NCI-H1048 (cell line): ENCODE results near the gene PRKD1.
"Not testable (repeated sequence)": the region's sequence is repeated elsewhere in the genome, so short reads cannot be mapped to it uniquely, and the experiment has no call there.

ENCODE experiments used
- DNase-seq: peaks from one replicate; lab custom pipeline; 2025; lab: John Stamatoyannopoulos, UW

The PRKD1 gene

DNA sequence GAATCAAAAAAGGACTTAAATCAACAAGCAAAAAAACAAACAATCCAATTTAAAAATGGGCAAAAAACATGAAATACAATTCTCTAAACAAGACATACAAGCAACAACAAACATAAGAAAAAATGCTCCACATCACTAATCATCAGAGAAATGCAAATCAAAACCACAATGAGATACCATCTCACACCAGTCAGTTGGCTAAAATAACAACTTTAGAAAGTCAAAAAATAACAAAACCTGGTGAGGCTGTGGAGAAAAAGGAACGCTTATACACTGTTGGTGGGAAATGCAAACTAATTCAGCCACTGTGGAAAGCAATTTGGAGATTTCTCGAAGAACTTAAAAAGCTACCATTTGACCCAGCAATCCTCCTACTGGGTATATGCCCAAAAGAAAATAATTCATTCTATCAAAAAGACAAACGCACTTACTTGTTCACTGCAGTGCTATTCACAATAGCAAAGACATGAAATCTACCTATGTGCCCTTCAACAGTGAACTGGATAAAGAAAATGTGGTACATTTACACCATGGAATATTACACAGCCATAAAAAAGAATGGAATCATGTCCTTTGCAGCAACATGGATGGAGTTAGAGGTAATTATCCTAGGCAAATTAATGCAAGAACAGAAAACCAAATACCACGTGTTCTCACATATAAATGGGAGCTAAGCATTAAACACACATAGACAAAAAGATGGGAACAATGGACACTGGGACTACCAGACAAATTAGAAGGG lies 26.9 kb downstream of the PRKD1 start:
- DNase-seq = no peak

DNA sequence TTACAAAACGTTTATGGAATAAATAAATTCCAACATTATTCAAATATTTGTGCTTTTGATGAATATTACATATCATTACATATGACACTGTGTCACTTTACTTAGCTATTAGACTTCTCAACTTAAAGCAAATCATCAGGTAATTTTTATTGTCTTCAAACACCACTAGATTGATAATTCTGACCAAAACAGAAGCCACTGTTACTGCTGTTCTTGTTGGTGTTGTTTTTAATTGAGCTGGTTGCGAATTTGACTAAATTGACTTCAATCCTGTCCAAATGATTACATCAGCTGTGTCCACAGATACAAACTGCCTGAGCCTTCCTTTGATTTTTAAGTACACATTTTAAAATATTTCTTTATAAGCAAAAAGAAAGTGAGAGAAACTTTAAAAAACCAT lies 29.2 kb downstream of the PRKD1 start:
- DNase-seq = no peak

DNA sequence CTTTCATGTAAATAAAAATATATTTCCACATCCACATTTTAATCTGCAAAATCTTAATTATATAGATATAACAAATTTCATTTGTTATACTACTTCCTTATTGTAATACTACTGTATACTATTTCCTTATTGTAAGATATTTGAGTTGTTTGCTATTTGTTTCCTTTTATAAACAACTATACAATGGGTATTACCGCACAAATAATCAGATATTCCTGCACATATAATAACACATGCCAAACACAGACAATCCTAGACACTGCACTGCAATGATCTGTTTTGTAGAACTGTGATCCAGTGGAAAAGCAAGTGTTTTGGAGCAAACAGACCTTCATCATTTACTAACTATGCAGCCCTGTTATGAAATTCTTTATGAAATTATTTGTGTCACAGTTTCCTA lies 30.5 kb downstream of the PRKD1 start:
- no peak for DNase-seq

DNA sequence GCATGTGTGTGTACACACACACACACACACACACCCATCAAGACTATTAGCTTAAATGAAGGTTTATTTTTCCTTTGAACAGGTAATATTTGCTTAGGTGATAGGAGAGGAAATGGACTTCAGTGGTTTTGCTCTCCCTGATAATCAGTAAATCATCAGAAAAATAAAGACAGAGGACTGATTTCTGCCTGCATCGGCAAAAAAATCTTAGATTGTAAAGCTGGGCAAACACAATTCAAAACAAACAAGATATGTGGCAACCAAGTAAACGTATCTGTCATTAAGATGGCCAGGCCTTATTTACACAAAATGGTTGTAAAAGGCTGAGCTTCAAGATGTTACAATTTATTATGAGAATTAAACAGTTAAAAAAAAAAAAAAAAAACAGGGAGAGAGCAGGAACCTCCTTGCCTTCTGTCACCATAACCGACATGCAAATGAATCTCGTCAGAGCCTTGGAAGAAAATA lies 31.3 kb downstream of the PRKD1 start:
- no peak for DNase-seq

DNA sequence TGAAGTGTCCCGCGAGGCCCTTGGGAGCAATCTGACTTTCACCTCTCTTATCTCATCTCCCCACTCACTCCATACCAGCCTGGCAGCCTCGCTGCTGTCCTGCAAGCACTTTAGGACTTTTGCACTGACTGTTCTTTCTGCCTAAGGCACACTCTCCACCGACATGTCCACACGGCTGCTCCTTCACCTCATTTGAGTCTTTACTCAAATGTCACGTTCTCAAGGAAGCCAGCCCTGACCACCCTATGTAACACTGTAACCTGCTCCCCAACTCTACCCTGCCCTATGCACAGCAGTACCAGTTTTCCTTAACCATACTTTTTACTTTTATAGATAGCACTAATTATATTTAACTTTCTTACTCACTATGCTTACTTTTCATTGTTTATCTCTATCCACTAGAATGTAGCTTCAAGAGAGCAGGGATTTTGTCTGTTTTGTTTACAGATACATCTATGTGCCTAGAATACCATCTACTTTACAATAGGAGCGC lies 32.0 kb downstream of the PRKD1 start:
- DNase-seq = no peak

DNA sequence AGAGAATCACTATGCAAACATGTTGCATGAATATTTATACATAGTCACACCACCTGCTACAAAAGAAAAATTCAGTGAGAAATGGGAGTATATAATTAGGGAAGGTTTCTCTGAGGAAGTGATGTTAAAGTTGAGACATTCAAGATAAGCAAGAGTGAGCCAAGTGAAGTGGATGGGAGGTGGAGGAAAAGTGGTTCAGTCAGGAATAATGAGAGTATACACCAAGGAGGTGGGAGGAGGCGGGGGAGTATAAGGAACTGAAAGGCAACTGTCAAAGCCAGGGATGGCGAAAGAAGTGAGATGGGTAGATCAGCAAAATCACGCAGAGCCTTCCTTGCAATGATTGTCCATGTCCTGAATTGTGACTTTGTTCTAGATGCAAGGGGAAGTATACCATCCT lies 33.7 kb downstream of the PRKD1 start:
- DNase-seq = no peak

DNA sequence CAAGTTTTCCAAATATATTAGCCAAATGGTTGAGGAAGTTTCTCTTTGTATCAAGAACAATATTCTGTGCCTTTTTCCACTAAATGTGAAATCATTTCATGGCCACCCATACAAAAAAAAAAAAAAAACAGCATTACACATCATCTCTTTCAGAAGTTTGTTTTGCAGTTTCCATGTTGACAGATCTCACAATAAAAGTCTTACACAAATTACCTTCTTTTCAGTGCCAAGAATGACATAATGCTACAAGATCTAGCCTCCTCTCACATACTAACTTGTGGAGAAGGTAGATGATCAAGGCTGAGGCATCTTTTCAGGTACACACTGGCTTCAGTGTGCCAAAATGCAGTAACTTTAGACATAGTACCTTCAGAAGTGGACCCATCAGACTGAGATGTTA lies 35.3 kb downstream of the PRKD1 start:
- DNase-seq = no peak

DNA sequence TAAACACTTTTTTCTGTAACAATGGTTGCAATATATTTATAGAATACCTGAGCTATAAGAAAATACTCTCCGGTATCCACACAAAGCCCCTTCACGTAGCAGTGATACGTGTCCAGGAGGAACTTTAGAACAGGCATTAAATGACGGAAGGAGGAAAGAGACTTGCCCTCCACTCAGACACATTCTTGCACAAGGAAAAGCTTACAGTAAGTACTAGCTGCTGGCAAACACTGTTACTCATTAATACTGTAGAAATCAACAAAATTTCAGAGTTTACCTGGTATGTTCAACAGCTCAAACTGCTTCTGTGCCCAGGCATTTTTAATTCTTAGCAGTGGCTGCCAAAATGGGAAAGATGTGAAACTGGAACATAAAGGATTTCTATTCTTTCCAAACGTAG lies 41.7 kb downstream of the PRKD1 start:
- DNase-seq = no peak

DNA sequence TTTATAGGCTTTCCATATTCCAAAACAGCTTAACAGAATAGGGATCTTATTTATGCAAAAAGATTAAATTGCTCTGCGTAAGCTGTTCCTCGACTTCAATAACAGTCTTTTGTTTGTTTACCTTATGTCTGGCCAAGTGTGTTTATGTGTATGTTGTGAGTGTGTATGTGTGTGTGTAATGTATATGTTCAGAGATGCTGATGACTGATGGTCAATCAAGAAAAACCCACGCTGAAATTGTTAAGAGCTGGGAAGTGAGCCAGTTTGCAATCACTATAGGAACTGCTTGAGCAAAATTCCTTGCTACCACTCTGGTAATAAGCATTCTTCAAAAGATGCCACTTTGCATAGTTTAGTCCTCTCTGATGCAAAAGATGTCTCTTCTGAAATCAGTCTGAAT lies 59.6 kb downstream of the PRKD1 start:
- no peak for DNase-seq

DNA sequence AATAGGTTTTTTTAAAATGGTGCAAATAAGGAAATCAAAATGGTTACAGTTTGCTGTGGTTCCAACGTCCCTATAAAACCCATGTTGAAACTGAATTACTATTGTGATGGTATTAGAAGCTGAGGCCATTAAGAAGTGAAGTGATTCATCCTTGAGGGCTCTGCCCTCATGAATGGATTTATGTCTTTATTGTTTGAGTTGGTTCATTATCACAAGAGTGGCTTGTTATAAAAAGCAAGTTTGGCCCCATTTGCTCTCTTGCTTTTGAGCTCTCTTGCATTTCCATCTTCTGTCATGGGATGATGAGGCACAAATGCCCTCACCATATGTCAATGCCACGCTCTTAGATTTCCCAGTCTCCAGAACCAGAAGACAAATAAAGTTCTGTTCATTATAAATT lies 62.3 kb downstream of the PRKD1 start:
- DNase-seq = no peak

DNA sequence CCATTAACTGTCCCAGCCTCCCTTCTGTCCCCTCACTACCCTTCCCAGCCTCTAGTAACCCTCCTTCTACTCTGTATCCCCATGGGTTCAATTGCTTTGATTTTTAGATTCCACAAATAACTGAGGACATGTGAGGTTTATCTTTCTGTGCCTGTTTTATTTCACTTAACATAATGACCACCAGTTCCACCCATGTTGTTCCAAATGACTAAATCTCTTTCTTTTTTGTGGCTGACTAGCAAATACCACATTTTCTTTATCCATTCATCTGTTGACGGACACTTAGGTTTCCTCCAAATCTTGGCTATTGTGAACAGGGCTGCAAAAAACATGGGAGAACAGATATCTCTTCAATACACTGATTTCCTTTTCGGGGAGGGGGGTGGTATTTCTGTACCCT lies 65.7 kb downstream of the PRKD1 start:
- no peak for DNase-seq

DNA sequence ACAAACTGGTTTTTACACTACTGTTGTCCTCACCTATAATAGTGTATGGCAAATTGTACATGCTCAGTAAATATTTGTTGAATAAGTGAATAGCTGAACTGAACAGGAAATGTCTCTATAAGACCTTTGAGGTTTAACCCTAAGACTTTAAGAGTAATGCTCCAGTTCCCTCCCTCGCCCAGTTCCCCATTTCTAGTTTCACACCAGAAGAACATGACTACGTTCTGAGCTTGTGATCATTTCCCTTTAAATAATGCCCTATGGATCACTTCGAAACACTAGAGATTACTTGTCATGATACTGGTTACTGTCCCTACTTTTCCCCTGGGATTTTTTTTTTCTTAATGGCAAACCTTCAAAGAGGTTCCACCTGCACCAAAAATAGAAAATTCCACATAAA lies 69.3 kb downstream of the PRKD1 start:
- no peak for DNase-seq

DNA sequence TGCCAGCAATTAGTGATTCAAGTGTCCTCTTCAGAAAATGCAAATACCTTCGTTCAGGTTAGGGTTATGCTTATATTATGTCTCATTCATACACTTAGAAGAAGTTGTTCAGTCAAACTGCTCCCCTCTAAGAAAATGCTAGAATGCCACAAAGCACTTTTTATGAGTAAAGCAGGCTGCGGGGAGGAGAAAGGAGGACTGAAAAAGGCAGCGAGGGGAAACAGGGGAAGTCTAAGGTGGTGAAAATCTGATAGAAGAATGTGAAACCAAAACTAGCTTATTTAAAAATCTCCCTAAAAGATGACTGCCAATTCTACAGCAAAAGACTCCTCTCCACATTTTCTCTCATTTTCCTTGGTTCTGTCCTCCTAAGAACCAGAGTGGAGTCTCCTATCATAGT lies 70.1 kb downstream of the PRKD1 start:
- DNase-seq = no peak

DNA sequence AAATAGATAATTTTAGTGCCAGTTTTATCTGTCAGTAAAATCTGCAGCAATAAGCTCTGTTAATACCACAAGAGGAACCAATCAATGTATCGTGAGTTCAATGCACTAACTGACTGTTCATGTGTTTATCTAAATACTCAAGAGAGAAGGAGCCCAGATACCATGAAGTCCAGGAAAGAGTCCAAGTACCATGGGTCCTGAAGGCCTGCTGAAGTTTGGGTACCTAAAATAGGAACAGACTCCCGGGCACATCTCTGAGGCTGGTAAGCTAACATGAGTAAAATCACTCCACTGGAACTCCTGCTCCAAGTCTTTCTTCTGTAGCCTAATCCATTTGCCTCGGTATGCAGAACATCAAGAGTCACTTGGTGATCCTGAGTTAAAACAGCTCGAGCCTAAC lies 71.1 kb downstream of the PRKD1 start:
- DNase-seq = no peak

DNA sequence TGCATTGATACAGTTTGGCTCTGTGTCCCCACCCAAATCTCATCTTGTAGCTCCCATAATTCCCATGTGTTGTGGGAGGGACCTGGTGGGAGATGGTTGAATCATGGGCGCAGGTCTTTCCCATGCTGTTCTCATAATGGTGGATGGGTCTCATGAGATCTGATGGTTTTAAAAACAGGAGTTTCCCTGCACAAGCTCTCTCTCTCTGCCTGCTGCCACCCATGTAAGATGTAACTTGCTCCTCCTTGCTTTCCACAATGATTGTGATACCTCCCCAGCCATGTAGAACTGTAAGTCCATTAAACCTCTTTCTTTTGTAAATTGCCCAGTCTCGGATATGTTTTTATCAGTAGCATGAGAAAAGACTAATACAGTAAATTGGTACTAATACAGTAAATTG lies 74.0 kb downstream of the PRKD1 start:
- DNase-seq = not testable (repeated sequence)

DNA sequence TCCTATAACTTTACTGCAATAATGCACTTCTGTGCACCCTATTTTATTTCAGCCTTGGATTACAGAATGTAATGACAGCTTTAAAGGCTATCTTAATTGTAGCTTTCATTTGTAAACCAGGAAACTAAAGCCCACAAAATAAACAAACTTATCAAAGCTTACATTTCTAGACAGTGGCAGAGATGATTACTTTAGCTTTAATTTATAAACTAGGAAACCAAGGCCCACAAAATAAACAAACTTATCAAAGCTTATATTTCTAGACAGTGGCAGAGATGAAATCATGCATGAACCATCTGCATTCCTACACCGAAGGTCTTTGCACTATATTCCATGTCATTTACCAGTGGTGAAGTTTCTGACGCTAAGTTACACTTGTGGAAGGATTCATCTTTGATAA lies 74.4 kb downstream of the PRKD1 start:
- no peak for DNase-seq

DNA sequence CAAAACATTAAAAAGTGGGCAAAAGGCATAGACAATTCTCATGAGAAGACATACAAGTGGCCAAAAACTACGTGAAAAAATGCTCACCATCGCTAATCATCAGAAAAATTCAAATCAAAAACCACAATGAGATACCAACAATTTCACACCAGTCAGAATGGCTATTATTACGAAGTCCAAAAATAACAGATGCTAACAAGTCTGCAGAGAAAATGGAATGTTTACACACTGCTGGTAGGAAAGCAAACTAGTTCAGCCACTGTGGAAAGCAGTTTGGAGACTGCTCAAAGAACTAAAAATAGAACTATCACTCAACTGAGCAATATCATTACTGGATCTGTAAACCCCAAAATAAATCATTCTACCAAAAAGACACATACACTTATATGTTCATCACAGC lies 76.2 kb downstream of the PRKD1 start:
- no peak for DNase-seq

DNA sequence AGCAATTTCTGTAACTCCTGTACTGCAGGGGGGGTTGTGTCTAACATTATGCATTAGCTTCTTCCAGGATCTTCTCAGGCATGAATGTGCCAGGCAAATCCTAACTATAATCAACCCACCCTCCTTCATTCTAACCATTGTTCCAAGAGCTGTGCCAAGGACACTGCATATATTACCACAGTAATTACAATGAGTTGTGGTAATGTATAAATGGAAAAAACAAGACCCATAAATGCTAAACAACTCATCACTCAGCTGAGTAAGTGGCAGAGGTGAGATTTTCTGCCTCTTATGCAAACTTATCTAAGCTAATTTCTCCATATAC lies 80.6 kb downstream of the PRKD1 start:
- no peak for DNase-seq

DNA sequence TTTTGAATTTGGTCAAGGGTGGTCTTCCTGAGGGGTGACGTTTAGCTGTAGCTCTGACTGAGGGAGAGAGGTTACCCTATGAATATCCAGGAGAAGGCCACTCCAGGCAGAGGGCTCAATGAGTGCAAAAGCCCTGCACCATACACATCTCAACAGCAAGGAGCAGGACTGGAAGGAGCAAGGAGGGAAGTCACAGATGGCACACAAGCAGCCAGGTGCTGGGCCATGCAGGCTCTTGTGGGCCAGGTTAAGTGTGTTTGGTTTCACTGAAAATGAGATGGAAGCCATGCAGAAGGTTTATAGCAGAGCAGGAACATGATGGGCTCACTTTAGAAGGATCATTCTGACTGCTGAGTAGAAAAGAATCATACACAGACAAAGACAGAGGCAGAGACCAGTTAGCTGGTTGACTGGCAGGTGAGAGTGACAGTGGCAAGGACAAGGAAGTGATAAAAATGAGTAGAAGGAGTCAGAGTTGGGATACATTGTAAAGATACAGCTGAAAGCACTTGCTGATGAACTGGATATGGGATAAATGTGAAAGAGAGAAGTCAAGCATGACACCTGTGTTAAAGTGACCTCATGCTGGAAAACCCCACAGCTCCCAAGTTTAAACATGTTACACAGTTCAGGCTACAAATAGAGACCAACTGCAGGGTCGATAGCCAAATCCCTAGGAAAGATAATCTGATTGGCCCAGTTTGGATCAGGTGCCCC lies 81.2 kb downstream of the PRKD1 start:
- DNase-seq = no peak

DNA sequence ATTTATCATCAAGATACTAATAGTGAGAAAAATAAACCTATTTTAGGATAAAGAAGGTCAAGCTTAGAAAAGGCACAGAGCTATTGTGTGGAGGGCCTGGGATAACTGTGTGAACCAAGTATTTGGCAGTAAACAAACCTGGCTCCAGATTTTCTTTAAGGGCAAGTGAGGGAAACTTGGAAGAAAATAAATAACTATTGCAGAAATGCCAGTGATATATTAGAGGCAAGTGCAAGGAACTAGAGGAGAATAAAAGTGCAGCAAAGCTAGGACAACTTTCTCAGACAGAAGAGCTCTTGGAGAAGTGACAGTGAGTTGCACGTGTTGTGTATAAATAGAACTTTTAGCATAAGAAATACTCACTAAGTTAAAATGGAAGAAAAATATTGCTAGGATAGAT lies 83.7 kb downstream of the PRKD1 start:
- DNase-seq = no peak

DNA sequence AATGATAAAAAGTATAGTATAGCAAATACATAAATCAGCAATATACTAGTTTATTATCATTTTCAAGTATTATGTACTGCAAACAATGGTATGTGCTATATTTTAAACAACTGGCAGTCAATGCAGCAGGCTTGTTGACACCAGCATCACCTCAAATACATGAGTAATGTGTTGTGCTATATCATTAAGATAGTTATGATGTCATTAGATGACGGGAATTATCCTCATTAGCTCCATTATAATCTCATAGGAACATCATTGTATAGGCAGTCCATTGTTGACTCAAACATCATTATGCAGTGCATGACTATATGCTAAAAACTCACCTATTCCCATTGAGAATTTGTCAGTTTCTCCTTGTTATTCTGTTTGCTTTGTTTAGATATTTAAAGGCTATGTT lies 85.4 kb downstream of the PRKD1 start:
- no peak for DNase-seq

DNA sequence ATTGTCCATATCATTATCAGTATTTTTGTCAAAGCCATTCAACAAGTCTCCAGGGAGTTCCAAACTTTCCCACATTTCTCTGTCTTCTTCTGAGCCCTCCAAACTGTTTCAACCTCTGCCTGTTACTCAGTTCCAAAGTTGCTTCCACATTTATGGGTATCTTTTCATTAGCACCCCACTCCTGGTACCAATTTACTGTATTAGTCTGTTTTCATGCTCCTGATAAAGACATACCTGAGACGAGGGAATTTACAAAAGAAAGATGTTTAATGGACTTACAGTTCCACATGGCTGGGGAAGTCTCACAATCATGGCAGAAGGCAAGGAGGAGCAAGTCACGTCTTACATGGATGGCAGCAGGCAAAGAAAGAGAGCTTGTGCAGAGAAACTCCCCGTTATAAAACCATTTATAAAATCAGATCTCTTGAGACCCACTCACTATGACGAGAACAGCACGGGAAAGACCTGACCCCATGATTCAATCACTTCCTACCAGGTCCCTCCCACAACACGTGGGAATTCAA lies 87.2 kb downstream of the PRKD1 start:
- DNase-seq = not testable (repeated sequence)

DNA sequence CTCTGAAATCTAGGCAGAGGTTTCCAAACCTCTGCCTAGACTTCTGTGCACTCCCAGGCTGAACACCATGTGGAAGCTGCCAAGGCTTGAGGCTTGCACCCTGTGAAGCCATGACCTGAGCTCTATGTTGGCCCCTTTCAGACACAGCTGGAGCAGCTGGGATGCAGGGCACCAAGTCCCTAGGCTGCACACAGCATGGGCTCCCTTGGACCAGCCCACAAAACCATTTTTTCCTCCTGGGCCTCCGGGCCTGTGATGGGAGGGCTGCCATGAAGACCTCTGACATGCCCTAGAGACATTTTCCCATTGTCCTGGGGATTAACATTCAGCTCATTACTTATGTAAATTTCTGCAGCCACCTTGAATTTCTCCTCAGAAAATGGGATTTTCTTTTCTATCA lies 88.0 kb downstream of the PRKD1 start:
- not testable (repeated sequence) for DNase-seq

DNA sequence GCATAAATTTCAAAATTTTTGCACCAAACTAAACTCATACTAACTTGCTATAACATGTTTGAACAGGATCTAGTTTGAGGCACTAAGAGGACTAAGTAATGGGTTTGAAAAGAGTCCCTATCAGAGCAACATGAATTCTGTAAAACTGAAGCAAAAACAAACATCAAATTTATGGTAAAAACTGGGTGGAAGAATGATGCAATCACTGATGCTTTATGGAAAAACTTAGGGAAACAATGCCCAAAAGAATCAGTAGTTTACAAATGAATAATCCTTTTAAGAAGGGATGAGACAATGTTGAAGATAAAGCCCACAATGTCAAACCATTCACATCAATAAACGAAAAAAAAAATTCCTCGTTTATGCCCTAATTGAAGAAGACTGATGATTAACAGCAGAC lies 88.9 kb downstream of the PRKD1 start:
- DNase-seq = no peak
